GM11168 (cell line): ENCODE data around the gene ZC2HC1C.

ENCODE experiments used
- in situ Hi-C: fragments of 300-500 bp; cut with MboI; formaldehyde crosslinking; loops from one replicate; pipeline ENCODE4 v1.12.0; 2022; ENCODE audit warnings: low sequenced_read_pairs; ENCODE audit not compliant: unreplicated experiment

Gene ZC2HC1C

DNA sequence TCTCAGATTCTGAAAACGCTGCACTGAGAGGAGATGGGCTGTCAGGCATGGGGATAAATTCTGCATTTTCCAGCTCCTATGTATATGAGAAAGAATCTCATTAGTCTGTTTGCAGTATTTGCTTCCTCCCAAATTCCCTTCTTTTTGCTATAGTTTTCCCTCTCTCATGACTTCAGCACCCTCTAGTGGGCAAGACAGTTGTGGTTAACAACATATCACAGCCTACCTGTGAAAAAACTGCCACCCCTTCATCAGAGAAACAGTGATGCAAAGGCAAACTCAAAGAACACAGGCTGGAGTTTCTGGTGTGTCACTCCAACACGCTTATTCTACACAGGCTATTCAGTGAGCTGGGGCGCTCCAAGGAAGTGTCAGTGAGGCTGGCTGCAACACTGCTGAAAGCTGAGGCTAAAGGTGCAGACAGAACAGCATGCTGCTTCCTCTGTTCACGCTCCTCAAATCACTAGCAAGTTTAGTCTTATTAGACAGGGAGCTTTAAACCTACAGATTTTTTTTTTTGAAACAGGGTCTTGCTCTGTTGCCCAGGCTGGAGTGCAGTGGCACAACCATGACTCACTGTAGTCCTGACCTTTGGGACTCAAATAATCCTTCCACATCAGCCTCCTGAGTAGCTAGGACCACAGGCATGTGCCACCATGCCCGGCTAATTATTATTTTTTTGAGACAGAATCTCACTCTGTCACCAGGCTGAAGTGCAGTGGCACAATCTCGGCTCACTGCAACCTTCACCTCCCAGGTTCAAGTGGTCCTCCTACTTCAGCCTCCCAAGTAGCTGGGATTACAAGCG lies 19.3 kb downstream of the ZC2HC1C start:
- in situ Hi-C loops = no loop called here

DNA sequence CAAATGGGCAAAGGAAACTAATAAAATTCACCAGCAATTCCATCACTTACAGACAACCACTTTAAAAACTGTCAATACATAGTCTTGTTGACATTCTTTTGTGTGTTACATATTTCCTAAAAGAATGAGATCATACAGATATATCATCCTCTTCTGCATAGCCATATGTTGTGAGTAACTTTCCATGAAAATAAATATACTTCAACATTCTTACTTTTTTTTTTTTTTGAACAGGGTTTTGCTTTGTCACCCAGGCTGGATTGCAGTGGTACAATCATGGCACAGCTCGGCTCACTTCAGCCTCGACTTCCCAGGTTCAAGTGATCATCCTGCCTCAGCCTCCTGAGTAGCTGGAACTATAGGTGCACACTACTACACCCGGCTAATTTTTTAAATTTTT lies 20.9 kb downstream of the ZC2HC1C start:
- in situ Hi-C loops = no loop called here

DNA sequence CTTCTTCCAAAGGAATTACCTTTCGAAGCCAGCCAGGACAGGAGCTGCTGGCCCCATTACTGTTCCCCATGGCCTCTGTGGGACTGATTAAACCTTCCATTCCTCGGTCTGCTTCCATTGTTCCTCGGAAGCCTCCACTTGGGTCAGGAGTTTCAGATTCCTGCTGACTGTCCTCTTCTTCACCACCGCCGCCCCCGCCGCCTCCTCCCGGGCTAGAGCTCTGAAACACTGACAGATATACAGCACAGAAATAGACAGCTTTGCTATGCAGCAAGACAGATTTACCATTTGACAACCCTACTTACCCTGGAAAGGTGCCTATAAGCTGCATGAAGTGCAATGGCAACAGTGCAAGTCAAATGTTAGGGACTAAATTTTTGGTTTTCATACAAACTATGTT lies 21.8 kb downstream of the ZC2HC1C start:
- in situ Hi-C loops = no loop called here

DNA sequence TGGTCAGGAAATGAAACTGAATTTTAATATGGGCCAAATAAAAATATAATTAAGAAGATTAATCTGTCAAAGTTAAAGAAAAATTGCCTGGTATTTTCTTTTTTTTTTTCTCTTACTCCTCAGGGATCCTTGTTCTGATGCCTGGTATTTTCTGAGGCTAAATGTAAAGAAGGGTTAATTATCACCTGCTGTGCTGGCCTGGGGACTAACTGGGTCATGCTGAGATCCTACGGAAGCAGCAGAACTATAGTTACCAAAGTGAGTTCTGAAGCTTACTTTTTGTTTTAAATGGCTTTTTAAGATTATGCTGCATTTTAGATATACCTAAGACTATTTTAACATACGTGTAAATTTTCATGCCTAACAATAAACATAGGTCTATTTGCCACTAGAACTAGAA lies 23.3 kb downstream of the ZC2HC1C start:
- in situ Hi-C loops = no loop called here

DNA sequence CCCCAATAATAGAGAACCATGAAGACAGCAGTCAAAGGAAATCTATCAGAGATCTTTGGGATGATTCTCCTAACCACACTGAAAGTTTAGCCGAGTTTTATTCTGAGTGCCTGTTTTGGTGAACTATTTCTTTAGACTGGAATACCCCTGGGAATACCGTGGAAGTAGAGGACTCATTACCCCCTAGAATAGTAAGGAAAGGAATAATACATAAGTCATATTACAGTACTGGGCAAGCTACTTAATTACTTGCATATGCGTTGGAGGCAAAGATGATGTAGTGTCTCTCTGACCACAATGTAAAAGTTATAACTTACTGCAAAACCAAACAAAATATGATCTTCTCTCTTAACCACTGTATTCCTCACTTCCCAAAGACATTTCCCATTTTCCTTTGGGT lies 25.5 kb downstream of the ZC2HC1C start:
- in situ Hi-C loops = no loop called here

DNA sequence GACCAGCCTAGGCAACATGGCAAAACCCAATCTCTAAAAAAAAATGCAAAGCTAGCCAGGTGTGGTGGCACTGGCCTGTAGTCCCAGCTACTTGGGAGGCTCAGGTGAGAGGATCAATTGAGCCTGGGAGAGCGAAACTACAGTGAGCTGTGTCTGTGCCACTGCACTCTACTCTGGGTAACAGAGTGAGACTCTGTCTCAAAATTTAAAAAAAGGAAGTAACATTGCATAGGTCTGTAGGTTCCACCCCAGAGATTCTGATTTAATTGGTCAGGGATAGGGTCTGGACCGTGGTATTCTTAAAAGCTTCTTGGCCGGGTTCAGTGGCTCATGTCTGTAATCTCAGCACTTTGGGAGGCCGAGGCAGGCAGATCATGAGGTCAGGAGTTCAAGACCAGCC lies 26.2 kb downstream of the ZC2HC1C start:
- in situ Hi-C loops = no loop called here

DNA sequence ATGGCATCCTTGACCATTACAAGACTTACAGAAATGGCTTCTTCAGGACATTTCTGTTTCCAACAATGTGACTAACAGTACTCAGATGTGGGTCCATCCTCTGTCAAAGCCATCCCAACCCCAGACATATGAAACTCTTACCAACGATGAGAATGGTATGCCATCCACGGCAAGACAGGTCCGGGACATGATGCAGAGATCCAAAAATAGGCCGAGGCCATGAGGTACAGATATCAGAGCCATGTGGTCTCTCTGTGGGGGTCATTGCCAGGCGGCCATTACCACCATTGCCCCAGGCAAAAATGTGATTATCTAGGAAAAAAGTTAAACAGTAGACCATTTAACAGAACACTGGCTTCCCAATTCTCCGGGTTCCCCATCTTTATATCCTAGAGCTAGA lies 27.5 kb downstream of the ZC2HC1C start:
- in situ Hi-C loops = no loop called here

DNA sequence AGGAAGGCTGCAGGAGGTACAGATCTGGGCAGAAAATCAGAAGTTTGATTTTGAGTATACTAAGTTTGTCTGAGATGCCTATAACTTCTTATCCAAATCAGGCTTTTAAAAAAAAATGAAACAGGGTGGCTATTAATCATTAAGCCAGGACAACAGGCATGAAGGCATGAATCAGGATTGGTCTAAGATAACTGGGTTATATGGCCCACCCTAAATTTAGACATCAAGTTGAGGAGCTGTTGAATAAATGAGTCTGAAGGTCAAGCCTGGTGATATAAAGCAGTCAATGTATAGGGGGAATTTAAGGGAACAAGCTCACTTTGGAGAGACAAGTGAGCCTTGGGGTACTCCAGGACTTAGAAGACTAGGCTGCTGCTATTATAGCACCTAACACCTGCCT lies 28.8 kb downstream of the ZC2HC1C start:
- in situ Hi-C loops = no loop called here

DNA sequence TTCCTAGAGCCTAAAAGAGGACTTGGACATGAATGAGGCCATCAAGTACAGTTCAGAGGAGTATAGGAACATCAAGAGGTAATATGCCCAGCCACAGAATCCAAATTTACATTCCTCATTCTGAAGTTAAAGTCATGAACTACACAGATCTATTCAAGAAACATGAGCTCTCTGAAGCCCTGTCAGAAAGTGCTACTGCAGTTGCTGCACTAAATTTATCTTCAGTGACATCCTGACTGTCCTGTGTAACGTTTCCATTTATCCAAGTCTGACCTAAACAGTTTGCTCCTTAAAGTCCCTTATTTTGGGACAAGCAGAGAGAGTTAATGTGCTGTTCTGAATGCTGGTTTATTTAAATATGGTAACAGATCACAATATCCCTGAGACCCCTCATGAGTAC lies 29.2 kb downstream of the ZC2HC1C start:
- in situ Hi-C loops = no loop called here

DNA sequence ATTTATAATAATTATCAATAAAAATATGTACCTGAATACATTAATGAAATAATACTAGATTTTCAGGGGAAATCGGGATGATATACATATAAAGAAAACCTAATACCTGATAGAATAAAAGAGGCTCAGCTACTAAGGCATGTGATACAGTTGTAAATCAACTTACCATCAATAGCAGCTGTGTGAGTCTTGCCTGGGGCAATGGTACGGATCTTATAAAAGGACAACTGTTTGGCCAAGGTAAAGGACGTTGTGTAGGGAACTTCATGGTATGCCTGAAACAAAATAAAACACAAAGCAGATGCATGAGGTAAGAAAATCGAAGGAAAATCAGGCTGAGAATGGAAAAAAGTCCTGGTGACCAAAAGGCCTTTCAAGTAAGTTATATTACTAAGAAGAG lies 32.0 kb downstream of the ZC2HC1C start:
- in situ Hi-C loops = no loop called here

DNA sequence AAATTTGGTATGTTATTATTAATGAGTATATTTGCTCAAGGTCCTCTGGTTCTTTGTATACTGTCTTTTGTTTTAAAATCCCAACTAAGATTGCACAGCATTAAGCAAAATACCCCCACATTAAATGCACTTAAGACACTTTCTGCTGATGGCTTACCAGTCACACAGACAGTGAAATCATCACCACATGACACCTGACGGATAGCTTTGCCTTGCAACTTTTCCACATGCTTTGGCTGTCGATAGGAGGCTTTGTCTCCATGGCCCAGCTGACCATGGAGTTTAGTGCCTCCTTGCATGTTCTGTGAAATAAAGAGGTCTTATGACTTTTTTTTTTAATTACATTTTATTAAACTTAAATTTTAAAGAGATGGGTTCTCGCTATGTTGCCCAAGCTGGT lies 37.7 kb downstream of the ZC2HC1C start:
- in situ Hi-C loops = no loop called here

DNA sequence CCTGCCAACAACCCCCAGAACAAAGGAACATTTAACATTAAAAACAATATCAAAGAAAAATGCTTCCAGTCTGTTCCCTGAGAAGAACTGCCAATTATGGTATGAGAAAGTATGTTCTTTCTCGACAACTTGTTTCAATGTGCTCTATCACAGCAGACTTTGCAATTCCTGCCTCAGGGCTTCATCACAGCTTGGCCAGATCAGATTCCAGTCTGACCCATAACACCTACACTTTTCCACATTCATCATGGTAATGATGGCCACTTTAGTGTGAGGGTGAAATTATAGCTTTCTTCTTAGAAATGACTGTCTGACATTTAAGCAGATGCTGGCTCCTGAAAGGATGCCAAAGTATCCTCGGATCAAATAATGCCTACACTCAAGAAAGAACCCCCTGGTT lies 40.4 kb downstream of the ZC2HC1C start:
- in situ Hi-C loops = no loop called here

DNA sequence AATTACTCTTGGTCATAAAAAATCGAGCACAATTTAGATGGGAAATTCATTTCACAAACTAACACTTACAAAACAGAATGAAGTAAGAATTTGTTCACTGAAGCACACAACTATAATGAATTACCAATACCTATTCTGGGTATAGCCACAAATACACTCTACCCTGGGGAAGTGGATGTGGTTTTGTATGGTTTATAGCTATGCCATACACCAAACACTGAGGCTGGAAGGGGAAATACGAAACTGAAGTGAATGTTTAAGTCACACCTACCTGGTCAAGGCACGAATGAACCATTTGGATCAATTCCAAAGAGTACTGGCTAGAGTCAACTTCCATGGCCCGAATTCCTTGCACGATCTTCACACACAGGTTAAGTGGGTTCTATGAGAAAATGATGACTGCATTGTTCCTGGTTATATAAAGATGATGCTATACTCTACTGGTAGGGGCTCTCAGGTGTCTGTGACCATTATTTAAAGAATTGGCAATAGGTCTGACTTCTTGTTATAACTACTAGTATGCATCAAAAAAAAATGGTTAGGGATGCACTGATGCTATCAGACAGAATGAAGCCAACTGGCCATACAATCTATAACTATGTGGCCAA lies 44.6 kb downstream of the ZC2HC1C start:
- in situ Hi-C loops = no loop called here

DNA sequence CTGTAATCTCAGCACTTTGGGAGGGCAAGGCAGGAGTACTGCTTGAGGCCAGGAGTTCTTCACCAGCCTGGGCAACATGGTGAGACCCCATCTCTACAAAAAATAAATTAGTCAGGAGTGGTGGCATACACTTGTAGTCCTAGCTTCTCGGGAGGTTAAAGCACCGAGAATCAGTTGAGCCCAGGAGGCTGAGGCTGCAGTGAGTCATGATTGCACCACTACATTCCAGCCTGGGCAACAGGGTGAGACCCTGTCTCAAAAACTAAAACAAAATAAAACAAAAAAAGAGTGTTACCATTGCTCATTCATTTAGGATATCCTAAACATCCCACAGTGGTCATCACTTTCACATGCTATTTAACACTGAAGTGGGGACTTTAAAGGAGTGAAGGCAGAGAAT lies 49.6 kb downstream of the ZC2HC1C start:
- in situ Hi-C loops = no loop called here

DNA sequence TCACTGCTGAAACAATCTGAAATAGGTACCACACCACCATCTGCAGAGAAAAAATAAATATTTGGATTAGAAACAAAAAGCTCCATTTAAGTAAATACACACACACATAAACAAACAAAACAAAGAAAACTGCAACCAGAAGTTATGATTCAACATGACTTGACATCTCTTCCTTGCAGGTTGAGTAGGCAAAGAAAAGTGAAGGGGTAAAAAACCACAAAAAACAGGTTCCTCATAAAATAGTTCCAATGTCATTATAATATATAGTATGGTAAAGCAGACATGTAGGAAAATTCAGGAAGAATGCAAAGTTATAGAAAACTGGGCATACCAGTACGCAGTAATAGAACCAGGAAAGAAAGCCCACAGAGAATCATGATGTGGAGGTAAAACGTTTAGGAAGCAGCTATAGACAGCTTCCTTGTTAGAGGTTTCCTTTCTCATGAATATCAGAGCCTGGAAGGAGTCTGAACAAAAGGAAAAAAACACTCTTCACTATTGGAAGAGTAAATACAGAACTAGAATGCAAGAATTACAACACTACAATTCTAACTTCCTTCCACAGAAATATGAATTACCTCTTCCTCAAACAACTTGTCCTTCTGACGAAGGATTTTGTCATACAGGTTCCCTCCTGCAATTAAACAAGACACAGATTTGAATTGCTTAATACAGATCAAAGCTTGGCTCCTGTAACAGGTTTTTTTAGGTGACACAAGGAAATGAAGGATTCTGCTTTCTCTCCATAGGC lies 51.3 kb downstream of the ZC2HC1C start:
- in situ Hi-C loops = no loop called here

DNA sequence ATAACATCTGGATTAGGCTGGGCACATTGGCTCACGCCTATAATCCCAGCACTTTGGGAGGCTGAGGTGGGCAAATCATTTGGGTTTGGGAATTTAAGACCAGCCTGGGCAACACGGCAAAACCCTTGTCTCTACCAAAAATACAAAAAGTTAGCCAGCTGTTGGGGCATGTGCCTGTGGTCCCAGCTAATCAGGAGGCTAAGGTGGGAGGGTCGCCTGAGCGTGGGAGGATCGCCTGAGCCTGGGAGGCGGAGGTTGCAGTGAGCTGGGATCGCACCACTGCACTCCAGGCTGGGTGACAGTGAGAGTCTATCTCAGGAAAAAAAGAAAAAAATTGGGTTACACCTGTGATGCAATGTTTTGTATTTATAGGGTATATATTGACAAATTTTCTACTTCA lies 52.1 kb downstream of the ZC2HC1C start:
- in situ Hi-C loops = no loop called here

DNA sequence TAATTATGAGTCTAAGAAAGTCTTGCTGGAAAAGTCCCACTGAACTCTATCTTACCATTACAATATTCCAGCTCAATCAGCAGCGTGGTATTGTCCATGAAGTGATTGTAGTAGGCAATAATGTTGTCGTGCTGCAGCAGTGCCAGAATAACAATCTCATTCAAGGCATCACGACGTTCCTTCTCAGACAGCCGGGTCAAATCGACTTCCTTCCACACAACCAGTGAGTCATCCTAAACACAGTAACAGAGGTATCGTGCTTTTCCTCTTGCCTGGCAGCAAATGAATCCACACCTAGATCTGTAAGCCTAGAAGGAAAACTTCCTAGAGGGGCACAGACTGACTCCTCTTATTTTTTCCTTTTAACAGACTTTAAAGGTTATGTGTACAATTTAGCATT lies 54.5 kb downstream of the ZC2HC1C start:
- in situ Hi-C loops = no loop called here

DNA sequence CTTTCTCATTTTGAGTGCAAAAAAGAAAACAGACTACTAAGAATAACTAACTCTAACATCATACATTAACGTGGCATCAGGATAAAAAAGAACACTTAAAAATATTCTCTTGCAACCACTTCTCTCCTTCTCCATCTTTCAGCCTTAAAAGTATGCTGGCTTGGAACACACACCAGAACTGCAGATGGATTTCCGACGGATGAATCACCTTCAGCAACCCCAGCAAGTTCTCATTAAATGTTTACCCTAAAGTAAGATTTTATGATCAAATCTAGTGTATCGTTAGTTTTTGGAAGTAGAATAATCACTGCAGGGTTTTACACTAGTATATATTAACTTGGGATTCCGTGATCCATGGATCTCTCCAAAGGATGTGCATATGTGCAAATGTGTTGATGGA lies 56.2 kb downstream of the ZC2HC1C start:
- in situ Hi-C loops = loop anchor here (25.0 kb wide), 1 partner anchor 337 kb away; no protein-coding TSS in a partner anchor

DNA sequence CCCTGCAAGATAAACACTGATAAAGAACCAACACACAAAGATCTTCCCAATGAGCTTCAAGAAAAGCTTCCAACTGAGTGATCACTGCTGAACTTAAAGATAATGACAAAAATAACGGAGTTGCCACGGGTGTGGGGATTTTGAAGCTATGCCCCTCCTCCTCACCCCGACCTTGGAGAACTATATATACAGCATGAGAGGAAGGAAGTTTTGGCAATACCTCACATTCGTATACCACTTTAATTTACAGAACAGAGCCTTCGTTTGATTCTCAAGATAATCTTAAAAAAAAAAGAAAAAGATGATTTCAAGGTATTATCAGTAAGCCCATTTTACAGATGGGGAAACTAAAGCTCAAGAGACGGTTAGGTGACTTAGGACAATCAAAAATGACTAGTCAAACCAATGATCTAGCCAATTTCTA lies 56.7 kb downstream of the ZC2HC1C start:
- in situ Hi-C loops = loop anchor here (25.0 kb wide), 1 partner anchor 336 kb away; no protein-coding TSS in a partner anchor

DNA sequence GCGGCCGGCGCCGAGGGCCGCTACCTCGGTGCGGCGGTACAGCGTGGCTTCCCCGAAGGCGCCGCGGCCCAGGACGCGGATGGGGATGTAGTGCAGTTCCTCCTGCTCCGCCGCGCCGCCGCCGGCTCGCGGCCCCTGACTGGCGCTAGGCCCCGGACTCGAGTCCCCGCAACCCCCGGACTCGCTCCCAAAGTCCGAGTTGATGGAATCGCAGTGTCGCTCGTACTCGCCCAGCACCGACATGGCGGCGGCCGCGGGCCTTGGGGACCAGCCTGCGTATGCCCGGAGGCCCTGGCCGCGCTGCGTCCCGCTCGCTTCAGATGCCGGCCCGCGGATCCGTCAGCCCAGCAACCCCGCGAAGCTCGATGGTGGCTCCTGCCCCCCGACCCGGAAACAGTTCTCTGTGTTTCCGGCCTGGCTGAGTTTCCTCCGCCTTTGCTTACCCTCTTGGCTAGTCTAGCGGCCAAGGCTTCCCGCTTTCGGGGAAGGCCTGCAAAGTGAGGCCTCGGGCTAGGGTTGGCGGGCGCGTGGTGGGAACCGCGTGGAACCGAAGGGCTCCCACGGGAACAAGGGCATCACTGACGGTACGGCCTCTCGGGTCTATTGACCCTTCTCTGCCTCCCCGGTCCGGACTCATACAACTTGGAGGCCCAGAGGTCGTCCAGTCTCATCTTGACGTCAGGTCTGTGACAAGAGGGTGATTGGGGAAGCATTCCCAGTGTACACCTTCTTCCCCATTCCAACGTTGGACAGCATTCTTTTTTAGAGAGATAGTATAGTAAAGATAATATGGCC lies 57.4 kb downstream of the ZC2HC1C start, which contains the start of gene NEK9:
TSS of gene NEK9 (minus strand) at position 370 of the 795 bp plus-strand sequence. CDS start at position 243, 127 bp downstream.
- in situ Hi-C loops = loop anchor here (25.0 kb wide), 1 partner anchor 335 kb away; no protein-coding TSS in a partner anchor
